Skeletal muscle tissue (tissue), 4 donors: ENCODE measurements around the gene ZFYVE9. TPM values are rescaled to one million over a fixed set of nuclear protein-coding genes. Genes with fewer than 3 reads are reported as not detected.

Experiments used
- H3K27ac ChIP-seq: one replicate; pipeline ENCODE4 v1.7.0; 2013; ENCODE audit warnings: mild to moderate bottlenecking, low read depth, low read length, inconsistent platforms
- H3K27me3 ChIP-seq, 3 donors: one replicate each; pipeline ENCODE4 v1.7.0; 2013; ENCODE audit warnings: low read length in 3 of 3; ENCODE audit not compliant: control insufficient read depth in 3 of 3, insufficient read depth in 3 of 3
- H3K36me3 ChIP-seq, 3 donors: one replicate each; pipeline ENCODE4 v1.7.0; 2013; ENCODE audit warnings: low read length in 3 of 3; ENCODE audit not compliant: control insufficient read depth in 3 of 3, insufficient read depth in 3 of 3
- H3K4me1 ChIP-seq, 3 donors: one replicate each; pipeline ENCODE4 v1.7.0; 2013; ENCODE audit warnings: low read length in 3 of 3, mild to moderate bottlenecking in 3 of 3; ENCODE audit not compliant: control insufficient read depth in 3 of 3, insufficient read depth in 3 of 3
- H3K4me3 ChIP-seq, 3 donors: one replicate each; pipeline ENCODE4 v1.7.0; 2013; ENCODE audit warnings: low read length in 3 of 3
- H3K9ac ChIP-seq, 3 donors: one replicate each; pipeline ENCODE4 v1.7.0; 2013; ENCODE audit warnings: low read length in 3 of 3, mild to moderate bottlenecking in 3 of 3, moderate library complexity in 2 of 3, low read depth in 1 of 3
- H3K9me3 ChIP-seq, 3 donors: one replicate each; pipeline ENCODE4 v1.7.0; 2013; ENCODE audit warnings: low read length in 3 of 3; ENCODE audit not compliant: control insufficient read depth in 3 of 3
- total RNA-seq: library from RNA; depleted of rRNA; stranded (reverse); fragments of >200 nt; gene quantifications from one replicate; pipeline ENCODE4 v1.2.3, GENCODE V29; 2014
- donor health status: Osteomylitis.

The ZFYVE9 gene
- total RNA-seq, 1 donor from 2014 or later, result 33.9 TPM

- no peak overlapping the region for H3K4me3 ChIP-seq
- H3K36me3 ChIP-seq, result no peaks in the 10 kb centered on the region
- H3K4me1 ChIP-seq, result no peaks in the 10 kb centered on the region
- no peak overlapping the region for H3K27ac ChIP-seq
- no peaks in the 10 kb centered on the region for H3K9me3 ChIP-seq
- H3K27me3 ChIP-seq, result peaks cover 0 to 4% (median 0%) of the 10 kb centered on the region in 3 donors
- H3K9ac ChIP-seq, result no peak overlapping the region
These were observed 19.5 kb upstream of the ZFYVE9 start for GRCh38 chr1:52122384-52122783.

GRCh38 chr1:52123622-52124021 is 18.3 kb upstream of the ZFYVE9 start:
- Histone ChIP-seq H3K9me3 (no peaks in the 10 kb centered on the region), H3K27ac (no peak overlapping the region), H3K4me3 (no peak overlapping the region), H3K36me3 (no peaks in the 10 kb centered on the region), H3K4me1 (no peaks in the 10 kb centered on the region), H3K27me3 (peaks cover 0 to 4% (median 0%) of the 10 kb centered on the region in 3 donors), H3K9ac (no peak overlapping the region)

GRCh38 chr1:52125736-52126359 is 16.0 kb upstream of the ZFYVE9 start:
- Histone ChIP-seq H3K4me1 (no peaks in the 10 kb centered on the region), H3K27me3 (peaks cover 0 to 4% (median 0%) of the 10 kb centered on the region in 3 donors)

GRCh38 chr1:52127181-52128180 is 14.4 kb upstream of the ZFYVE9 start:
- Histone ChIP-seq H3K4me1 (no peaks in the 10 kb centered on the region), H3K9me3 (no peaks in the 10 kb centered on the region), H3K27ac (no peak overlapping the region), H3K4me3 (no peak overlapping the region), H3K36me3 (no peaks in the 10 kb centered on the region), H3K9ac (no peak overlapping the region), H3K27me3 (peaks cover 0 to 4% (median 0%) of the 10 kb centered on the region in 3 donors)

More at GRCh38 chr1:52125736-52126359, 16.0 kb upstream of the ZFYVE9 start:
- Histone ChIP-seq H3K27ac (no peak overlapping the region), H3K36me3 (no peaks in the 10 kb centered on the region), H3K9ac (no peak overlapping the region), H3K4me3 (no peak overlapping the region), H3K9me3 (no peaks in the 10 kb centered on the region)

GRCh38 chr1:52139817-52140540 is 1.9 kb upstream of the ZFYVE9 start:
- Histone ChIP-seq H3K9ac (no peak overlapping the region), H3K9me3 (no peaks in the 10 kb centered on the region), H3K4me1 (peaks cover 7 to 17% (median 9%) of the 10 kb centered on the region in 3 donors), H3K27me3 (no peaks in the 10 kb centered on the region), H3K27ac (peak overlapping the region; percentile 33), H3K4me3 (peak overlapping the region in 1 of 3 donors; percentile 6), H3K36me3 (no peaks in the 10 kb centered on the region)

- peaks cover 7 to 21% (median 9%) of the 10 kb centered on the region in 3 donors for H3K4me1 ChIP-seq
- H3K36me3 ChIP-seq, result no peaks in the 10 kb centered on the region
- H3K4me3 ChIP-seq, result peak overlapping the region; percentile 12 to 74 (median 17)
- peak overlapping the region; percentile 76 for H3K27ac ChIP-seq
- no peaks in the 10 kb centered on the region for H3K27me3 ChIP-seq
- H3K9me3 ChIP-seq, result no peaks in the 10 kb centered on the region
- H3K9ac ChIP-seq, result peak overlapping the region; percentile 72 to 94 (median 88)
These were observed 1.0 kb upstream of the ZFYVE9 start for GRCh38 chr1:52140633-52141512.

GRCh38 chr1:52142220-52143183 is 613 bp downstream of the ZFYVE9 start:
- no peaks in the 10 kb centered on the region for H3K36me3 ChIP-seq
- peak overlapping the region; percentile 84 to 94 (median 92) for H3K9ac ChIP-seq
- H3K27me3 ChIP-seq, result no peaks in the 10 kb centered on the region
- no peaks in the 10 kb centered on the region for H3K9me3 ChIP-seq
- H3K4me1 ChIP-seq, result peaks cover 7 to 21% (median 9%) of the 10 kb centered on the region in 3 donors
- H3K27ac ChIP-seq, result peak overlapping the region; percentile 86
- peak overlapping the region; percentile 86 to 91 (median 90) for H3K4me3 ChIP-seq

- Histone ChIP-seq H3K9ac (no peak overlapping the region), H3K36me3 (no peaks in the 10 kb centered on the region), H3K9me3 (no peaks in the 10 kb centered on the region), H3K4me3 (no peak overlapping the region), H3K4me1 (peaks cover 7 to 19% (median 12%) of the 10 kb centered on the region in 3 donors), H3K27ac (no peak overlapping the region), H3K27me3 (no peaks in the 10 kb centered on the region)
These were observed 3.2 kb downstream of the ZFYVE9 start for GRCh38 chr1:52145137-52145536.
